GM21360 (cell line): Measurements from ENCODE around the gene AGO1.
"Not testable (repeated sequence)": the region's sequence is repeated elsewhere in the genome, so short reads cannot be mapped to it uniquely, and the experiment has no call there.

Source experiments
- ATAC-seq: cut with Tn5 transposase; IDR thresholded peaks from one replicate; pipeline ENCODE4 v1.9.1; 2021; ENCODE audit warnings: mild to moderate bottlenecking, moderate library complexity; ENCODE audit not compliant: unreplicated experiment

AGO1 gene

GRCh38 chr1:35914717-35915116 is 31.7 kb downstream of the AGO1 start:
- ATAC-seq = no peak

- ATAC-seq = no peak
Measured at GRCh38 chr1:35915693-35916092, 32.7 kb downstream of the AGO1 start.

- no peak for ATAC-seq
Measured at GRCh38 chr1:35923791-35924221, 40.8 kb downstream of the AGO1 start.

DNA sequence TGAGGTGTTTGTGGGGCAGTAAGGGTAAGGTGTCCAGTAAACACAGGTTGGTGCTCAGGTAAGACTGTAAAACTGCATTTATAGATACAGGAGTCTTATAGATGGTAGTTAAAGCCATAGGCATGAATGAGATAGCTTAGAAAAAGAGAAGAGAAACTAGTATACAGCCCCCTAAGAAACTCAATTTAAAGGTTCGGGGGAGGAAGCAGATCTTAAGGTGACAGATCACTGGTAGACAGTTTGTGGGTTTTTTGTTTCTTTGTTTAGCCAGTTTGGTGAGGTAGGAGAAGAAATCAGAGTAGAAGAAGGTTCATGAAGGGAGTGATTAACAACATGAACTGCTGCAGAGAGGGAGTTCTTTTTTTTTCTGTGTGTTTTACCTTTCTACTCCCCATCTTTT is 41.8 kb downstream of the AGO1 start:
- no peak for ATAC-seq

GRCh38 chr1:35925741-35926140 is 42.7 kb downstream of the AGO1 start:
- no peak for ATAC-seq

DNA sequence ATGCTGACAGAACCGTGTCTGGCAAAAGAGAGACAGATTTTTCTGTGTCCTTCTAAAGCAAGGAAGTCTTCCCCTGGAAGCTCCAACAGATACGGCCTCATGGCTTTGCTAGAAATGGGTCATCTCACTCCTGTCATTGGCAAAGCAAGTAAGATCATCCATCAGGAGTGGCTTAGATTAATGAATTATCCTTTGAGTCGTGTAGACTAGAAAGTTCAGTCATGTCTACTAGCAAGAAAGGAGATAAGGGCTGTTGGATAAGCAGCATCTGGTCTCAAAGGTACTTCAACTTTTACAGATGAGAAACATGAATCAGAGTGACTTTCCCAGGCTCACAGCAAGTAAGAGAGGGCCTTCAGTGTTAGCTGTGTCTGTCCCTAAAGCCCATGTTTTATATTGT is 44.5 kb downstream of the AGO1 start:
- no peak for ATAC-seq

DNA sequence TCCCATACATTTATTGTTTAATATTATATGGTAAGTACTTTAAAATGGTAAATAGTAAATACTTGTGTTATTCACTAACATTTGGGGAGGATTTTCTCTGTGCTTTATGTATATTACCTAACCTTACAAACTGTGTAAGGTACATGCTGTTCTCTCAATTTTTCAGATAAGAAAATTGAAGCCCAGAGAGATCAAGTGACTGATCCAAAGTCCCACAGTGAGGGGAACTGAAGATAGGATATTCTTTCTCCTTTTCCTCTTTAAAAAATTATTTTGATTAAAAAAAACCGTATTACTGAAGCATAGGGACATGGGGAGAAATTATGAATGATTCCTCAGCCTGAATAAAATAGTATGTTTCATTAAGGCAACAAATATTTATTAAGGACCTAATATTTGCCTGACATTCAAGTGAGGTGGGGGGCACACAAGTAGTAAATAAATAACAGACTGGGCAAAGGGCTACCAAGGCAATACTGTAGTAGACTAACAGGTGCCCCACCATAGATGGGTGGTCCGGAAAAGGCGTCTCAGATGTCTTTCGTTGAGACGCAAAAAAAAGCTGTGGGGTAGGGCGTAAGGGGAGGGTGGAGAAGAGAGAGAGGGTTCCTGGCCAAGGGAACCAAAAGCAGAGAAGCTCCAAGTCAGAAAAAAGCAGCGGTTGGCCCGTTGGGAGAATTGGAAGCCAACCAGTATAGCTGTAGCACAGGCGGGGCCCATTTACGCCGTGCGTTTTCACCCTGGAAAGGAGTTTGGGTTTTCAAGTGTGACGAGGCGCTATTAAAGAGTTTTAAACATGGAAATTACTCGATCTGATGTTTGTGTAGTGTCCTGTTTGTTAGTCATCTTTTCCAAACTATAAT is 47.0 kb downstream of the AGO1 start:
- ATAC-seq = no peak

DNA sequence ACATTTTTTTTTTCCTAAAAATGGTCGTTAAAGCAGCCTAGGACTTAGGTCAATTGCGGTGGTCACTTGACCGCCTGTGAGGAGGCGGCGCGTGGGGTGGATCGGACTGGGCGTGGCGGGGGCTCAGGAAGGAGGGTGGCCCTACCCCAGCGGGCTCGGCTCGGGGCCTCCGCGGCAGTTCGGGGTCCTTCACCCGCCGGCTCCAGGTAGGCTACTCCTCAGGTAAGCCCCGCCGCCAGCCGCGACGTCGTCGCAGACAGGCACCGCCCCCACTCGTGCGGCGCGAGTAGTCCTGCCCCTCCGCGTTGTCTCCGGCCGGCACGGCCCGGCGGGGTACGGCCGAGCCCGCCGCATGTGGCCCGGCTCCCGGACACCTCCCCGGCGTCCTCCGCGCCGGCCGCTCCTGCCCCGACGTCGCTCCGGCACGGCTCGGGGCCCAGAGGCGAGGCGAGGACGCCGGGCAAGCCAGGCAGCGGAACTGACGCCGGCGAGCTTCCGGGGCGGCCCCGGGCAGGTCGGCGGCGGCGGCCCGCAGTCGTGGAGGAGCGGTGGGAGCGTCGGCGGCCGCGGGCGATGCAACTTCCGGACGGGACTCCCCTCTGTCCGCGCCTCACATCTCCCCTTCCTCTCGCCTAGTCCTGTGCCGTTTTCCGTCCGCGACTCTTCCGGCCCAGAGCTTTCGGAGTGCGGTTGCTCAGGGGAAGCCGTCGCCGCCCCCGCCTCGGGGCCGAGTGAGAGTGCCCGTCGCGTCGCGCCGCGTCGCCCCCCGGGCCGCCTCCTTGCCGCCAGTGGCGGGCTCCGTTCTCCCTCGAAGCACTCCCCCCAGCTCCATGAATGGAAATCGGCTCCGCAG is 47.8 kb downstream of the AGO1 start, which contains the start of gene AGO3:
Gene AGO3 (plus strand): TSS at position 513 of the 853 bp plus-strand sequence. CDS start 322 bp downstream, at position 835.
- peak; percentile 73 for ATAC-seq

DNA sequence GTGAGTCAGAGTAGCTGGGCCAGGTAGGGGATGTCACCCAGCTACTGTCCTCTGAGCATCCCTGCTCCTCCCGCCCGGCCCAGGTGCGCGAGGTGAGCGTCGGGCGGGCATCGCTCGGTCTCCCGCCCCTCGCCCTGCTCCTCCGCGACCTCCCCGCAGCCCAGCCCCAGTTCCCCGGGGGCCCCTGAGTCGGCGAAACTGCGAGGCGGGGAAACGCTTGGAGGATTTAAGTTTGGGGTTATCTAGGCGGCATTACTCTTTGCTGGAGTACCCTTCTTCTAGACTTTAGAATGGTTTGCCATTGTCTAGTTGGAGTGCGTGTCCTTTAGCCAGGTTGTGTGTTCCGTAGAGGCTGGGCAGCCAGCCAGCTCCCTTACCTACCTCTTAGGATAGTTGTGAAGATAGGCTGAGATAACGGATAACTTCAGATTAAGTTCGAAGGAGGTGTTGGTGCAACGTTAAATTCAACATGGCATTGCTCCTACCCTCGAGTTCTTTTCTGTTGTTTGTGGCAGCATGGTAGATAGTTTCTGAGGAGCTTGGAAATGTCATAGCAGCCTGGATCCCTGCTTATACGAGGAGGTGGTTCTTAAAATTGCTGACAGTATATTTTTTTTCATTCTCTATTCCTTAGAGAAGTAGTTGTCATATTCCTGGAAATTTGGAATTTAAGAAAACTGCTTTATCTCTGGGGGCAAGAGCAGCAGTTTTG is 48.6 kb downstream of the AGO1 start:
- peak; percentile 35 for ATAC-seq

DNA sequence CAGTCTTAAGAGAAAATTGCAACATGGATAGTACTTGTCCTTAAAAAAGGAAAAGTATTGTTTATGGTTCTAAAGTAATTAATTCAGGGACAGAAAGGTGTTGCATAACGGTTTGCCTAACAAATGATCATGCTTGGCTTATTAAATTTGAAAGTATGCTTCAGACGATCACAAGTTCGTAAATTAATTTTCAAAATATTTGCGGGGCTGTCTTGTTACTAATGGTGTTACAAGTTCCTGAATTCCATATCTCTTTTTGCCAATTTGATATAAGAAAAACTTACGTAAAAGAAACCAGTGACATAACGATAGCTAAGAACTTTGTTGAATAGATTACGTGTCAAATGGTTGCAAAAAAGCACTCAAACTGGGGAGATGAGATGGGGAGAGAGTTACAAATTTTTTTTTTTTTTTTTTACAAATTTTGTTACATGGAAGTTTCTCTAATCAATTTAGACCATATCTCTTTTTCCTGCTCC is 49.2 kb downstream of the AGO1 start:
- ATAC-seq = no peak

GRCh38 chr1:35932941-35933340 is 49.9 kb downstream of the AGO1 start:
- no peak for ATAC-seq

DNA sequence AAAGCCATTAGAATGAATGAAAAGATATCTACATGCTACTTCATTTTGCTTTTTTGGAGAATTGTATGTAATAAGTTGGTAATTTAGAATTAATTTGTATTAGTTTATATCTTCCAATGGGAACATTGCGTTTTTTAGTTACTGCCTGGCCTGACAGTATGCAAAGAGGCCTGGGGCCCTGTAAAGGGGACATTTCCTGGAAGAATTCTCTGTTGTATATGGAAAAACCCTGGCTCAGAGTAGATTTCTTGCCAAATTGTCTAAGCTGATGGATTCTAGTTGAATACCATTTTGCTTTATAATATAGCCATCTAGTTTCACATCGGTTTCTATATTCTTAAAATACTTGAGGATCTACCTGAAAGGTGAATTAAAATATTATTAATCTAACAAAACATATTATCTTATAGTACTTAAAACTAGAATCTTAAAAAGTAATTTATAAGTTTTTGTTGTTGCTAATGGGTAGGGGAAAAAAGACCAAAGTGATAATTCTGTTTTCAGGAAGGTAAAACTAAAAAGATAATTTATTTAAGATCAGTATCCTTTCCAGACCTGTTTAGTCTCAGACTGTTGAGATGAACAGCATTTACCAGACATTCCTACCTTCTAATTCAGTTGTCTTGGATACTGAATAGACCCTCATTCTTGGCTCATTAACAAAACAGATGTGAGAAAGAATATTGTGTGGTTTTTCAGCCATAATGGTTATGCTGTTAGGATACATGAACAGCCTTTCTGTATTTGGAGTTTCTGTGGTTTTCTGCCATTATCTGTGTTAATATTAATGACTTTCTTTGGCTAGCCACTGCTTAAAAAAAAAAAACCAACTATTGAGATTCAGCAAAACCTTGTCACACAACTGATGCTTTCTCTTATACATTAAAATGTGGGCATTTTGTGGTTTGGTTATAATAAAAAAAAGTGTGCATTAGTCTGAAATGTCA is 52.7 kb downstream of the AGO1 start:
- ATAC-seq = no peak

DNA sequence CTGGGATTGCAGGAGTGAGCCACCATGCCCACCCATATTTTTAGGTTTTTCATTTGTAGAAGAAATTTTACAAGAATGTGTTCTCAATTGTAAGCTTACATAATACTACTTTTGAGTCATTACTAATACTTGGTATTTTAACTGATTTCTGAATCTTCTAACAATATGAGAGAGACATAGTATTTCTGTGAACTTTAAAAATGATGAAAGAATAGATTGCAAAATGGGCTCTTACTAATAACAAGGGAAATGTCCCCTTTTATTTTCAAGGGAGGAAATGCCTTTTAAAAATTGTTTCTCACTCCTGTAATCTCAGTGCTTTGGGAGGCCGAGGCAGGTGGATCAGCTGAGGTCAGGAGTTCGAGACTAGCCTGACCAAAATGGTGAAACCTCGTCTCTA is 53.8 kb downstream of the AGO1 start:
- ATAC-seq = no peak

DNA sequence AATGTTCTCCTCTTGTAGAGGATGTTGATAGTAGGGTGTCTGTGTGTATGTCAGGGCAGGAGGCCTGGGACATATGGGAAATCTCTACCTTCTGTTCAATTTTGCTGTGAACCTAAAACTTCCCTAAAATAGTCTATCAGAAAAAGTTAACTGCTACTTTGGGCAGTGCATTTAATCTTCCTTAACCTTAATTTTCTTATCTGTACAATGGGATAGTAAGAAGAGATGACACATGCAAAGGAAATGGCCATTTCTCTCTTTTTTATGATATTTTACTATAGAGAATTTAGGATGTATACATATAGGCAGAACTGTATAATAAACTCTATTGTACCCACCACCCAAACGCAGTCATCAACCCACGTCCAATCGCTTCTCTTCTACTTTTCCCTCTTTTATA is 56.5 kb downstream of the AGO1 start:
- ATAC-seq = no peak

DNA sequence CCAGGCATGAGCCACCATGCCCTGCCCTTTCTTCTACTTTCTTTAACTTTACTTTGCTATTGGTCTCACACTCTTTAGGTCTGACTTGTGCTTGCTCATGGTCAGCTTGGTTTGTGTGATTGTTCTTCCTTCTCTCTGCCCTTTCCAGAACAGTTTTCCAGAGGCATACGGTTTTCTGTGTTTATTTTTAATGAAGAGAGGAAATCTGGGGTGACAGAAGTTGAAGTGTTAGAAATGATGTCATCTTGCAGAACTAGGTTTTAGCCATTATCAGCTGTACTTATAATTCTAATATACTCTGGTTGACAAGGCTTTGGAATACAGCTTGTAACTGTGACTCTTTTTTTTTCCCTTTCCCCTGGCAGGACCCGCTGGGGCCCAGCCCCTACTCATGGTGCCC is 62.3 kb downstream of the AGO1 start:
- ATAC-seq = no peak

- no peak for ATAC-seq
Measured at GRCh38 chr1:35947547-35947946, 64.5 kb downstream of the AGO1 start.

DNA sequence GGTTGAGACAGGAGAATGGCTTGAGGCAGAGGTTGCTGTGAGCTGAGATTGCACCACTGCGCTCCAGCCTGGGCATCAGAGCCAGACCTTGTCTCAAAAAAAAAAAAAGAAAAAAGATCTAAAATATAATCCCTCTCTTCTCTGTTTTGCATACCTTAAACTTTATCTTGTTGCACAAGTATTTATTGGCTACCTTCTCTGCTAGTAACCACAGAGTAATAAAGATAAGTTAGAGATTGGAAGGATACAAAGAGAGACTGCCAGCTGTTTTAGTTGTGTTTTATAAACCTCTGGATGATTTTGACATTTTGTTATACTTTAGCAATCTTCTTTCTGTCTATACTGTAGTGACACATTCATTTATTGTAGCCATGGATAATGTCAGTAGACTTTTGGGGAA is 75.5 kb downstream of the AGO1 start:
- ATAC-seq = no peak

GRCh38 chr1:35959304-35959703 is 76.3 kb downstream of the AGO1 start:
- no peak for ATAC-seq

GRCh38 chr1:35962952-35963351 is 79.9 kb downstream of the AGO1 start:
- ATAC-seq = no peak

- ATAC-seq = not testable (repeated sequence)
Measured at GRCh38 chr1:35964277-35964676, 81.3 kb downstream of the AGO1 start.
